Panc1 (cell line): ENCODE results near the gene USP48. TPM values are rescaled to one million over a fixed set of nuclear protein-coding genes. Genes with fewer than 3 reads are reported as not detected.

Source experiments
- ATAC-seq: fragments of 200-7000 bp; cut with Tn5 transposase; 2 replicates; pipeline ENCODE4 v1.9.1; 2020; ENCODE audit warnings: mild to moderate bottlenecking, moderate library complexity
- BruUV-seq: library from RNA; stranded (reverse); fragments of 400-500 nt; replicated peaks from 2 replicates; lab custom pipeline; 2021; lab: Mats Ljungman, UMichigan
- CTCF ChIA-PET: fragments of 300-600 bp; sonication (Branson Sonifier 250); formaldehyde crosslinking; loops from one replicate; lab custom pipeline; 2022; ENCODE audit warnings: antibody characterized with exemption; lab: Charles Lee
- POLR2A ChIA-PET: fragments of 300-600 bp; sonication (Branson Sonifier 250); formaldehyde crosslinking; loops from one replicate; lab custom pipeline; 2022; ENCODE audit warnings: antibody characterized with exemption; lab: Charles Lee
- DNase-seq: peaks from one replicate; pipeline ENCODE4 v3.0.0-alpha.2; 2010; ENCODE audit warnings: low read depth, low spot score
- H3K27ac ChIP-seq: 2 replicates; pipeline ENCODE4 v1.5.1; 2011; ENCODE audit warnings: mild to moderate bottlenecking, low read length, inconsistent platforms
- H3K27me3 ChIP-seq: fragments of 200-500 bp; sonication (Bioruptor generic); 2 replicates; pipeline ENCODE4 v1.6.0; 2014; ENCODE audit warnings: low read length, inconsistent platforms; ENCODE audit not compliant: control insufficient read depth, insufficient read depth
- H3K36me3 ChIP-seq: fragments of 200-500 bp; sonication (Bioruptor generic); 2 replicates; pipeline ENCODE4 v1.5.1; 2014; ENCODE audit warnings: inconsistent platforms, mild to moderate bottlenecking, low read length, moderate library complexity; ENCODE audit not compliant: control insufficient read depth, insufficient read depth
- H3K4me1 ChIP-seq: 2 replicates; pipeline ENCODE4 v1.5.1; 2011; ENCODE audit warnings: inconsistent platforms, mild to moderate bottlenecking, low read length, moderate library complexity; ENCODE audit not compliant: control insufficient read depth, insufficient read depth
- H3K4me3 ChIP-seq, 2 experiments: 2 replicates each; pipeline ENCODE4 v1.5.1; 2011 to 2012; ENCODE audit warnings: low read depth in 2 of 2, low read length in 2 of 2, mild to moderate bottlenecking in 2 of 2, inconsistent platforms in 1 of 2, moderate library complexity in 1 of 2
- H3K9me3 ChIP-seq: fragments of 200-500 bp; sonication (Bioruptor generic); 2 replicates; pipeline ENCODE4 v1.5.1; 2014; ENCODE audit warnings: low read depth, mild to moderate bottlenecking, inconsistent platforms, low read length, moderate library complexity; ENCODE audit not compliant: control insufficient read depth, insufficient read depth
- POLR2AphosphoS5 ChIP-seq: IDR thresholded peaks from 2 replicates; pipeline ENCODE4 v1.6.1; 2012; ENCODE audit warnings: mild to moderate bottlenecking, low read depth, low read length, moderate library complexity
- REST ChIP-seq, 2 experiments: IDR thresholded peaks; 2 replicates each; pipeline ENCODE4 v1.6.1; 2011 to 2012; ENCODE audit warnings: low read depth in 2 of 2, control low read depth in 1 of 2, low read length in 1 of 2, mild to moderate bottlenecking in 1 of 2, moderate library complexity in 1 of 2; ENCODE audit not compliant: insufficient read depth in 1 of 2
- SIN3A ChIP-seq: IDR thresholded peaks from 2 replicates; pipeline ENCODE4 v1.6.1; 2012; ENCODE audit warnings: low read depth, mild to moderate bottlenecking, low read length, moderate library complexity, borderline replicate concordance; ENCODE audit not compliant: insufficient read depth
- TCF7L2 ChIP-seq: IDR thresholded peaks from 2 replicates; pipeline ENCODE4 v1.6.1; 2011; ENCODE audit warnings: mild to moderate bottlenecking, low read depth, low read length, inconsistent platforms
- in situ Hi-C: cut with HindIII; loops from 2 replicates; pipeline ENCODE4 v1.10.0; 2016; ENCODE audit warnings: low sequenced_read_pairs, low pct_unique_long_range_greater_than_20kb
- intact Hi-C: fragments of 100-400 bp; cut with micrococcal nuclease; formaldehyde crosslinking; loops from one replicate; pipeline ENCODE4 v1.10.0; 2022; ENCODE audit not compliant: unreplicated experiment
- total RNA-seq: library from RNA; stranded (reverse); gene quantifications from one replicate; pipeline ENCODE4 v1.2.1, GENCODE V29; 2021; ENCODE audit not compliant: unreplicated experiment
- TF ChIP-seq, protein P1 (sequence below): fragments of 450-650 bp; IDR thresholded peaks from 2 replicates; pipeline ENCODE4 v1.5.1; 2017; ENCODE audit warnings: mild to moderate bottlenecking

USP48 gene
- total RNA-seq, 1 experiment from 2014 or later = 71.6 TPM

DNA sequence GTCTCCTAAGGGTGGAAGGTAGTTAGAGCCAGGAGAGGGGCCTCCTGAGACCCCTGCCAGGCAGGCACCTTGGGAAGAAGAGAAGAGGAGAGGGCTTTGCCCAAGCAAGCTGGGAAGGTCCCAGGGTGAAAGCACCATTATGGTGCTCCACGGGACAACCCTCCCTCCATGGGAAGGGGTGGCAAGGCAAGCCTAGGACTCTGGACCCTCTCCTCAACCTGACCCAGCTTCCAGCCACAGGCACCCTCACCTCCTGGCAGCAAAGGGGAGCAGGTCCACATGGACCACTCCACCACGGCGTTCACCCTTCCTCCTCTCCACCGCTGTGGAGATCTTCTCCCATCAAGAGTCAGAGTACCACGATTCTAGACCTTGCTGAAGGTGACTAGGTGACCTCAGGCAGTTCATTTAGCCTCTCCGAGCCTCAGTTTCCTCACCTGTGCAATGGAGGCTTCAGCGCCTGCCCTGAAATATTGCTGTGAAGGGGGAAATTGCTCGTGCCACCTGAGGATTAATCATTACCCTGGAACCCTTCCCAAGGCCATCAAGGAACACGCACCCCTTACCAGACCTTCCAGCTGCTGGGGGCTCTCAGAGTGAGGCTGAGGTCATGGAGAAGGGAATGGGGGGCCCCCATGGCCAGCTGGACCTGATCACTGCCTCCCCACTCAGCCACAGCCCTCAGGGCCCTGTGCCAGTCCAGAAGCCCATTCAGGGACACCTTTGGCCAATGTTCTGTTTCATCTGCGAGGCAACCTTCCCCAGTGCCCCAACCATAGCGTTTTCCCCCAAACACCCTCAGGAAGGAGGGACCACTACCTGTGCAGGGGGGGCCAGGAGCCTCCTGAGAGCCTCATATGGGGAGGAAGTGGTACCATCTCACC is 115.4 kb downstream of the USP48 start:
- no peak for TF ChIP-seq SIN3A
- no peak for TF ChIP-seq TCF7L2
- TF ChIP-seq REST (IDR thresholded peaks at IDR 0.05; ENCODE audit: insufficient read depth in 1 of 2, low read depth in 2 of 2, low read length in 1 of 2) = no peak
- TF ChIP-seq, protein P1, sequence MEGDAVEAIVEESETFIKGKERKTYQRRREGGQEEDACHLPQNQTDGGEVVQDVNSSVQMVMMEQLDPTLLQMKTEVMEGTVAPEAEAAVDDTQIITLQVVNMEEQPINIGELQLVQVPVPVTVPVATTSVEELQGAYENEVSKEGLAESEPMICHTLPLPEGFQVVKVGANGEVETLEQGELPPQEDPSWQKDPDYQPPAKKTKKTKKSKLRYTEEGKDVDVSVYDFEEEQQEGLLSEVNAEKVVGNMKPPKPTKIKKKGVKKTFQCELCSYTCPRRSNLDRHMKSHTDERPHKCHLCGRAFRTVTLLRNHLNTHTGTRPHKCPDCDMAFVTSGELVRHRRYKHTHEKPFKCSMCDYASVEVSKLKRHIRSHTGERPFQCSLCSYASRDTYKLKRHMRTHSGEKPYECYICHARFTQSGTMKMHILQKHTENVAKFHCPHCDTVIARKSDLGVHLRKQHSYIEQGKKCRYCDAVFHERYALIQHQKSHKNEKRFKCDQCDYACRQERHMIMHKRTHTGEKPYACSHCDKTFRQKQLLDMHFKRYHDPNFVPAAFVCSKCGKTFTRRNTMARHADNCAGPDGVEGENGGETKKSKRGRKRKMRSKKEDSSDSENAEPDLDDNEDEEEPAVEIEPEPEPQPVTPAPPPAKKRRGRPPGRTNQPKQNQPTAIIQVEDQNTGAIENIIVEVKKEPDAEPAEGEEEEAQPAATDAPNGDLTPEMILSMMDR = no peak
- TF ChIP-seq POLR2AphosphoS5 = no peak
- in situ Hi-C loops (no loop called here), intact Hi-C loops (no loop called here)
- no peak overlapping the region for H3K4me3 ChIP-seq
- DNase-seq = no peak
- no TSS peak for BruUV-seq
- peaks cover 6% of the 10 kb centered on the region; the same call in 1 of the 2 replicates for H3K4me1 ChIP-seq
- no peaks in the 10 kb centered on the region for H3K27me3 ChIP-seq
- ChIA-PET CTCF (no interaction called here), POLR2A (no interaction called here)
- no peak overlapping the region for H3K27ac ChIP-seq
- H3K36me3 ChIP-seq = no peaks in the 10 kb centered on the region
- ATAC-seq = no peak
- H3K9me3 ChIP-seq = no peaks in the 10 kb centered on the region

- CTCF ChIA-PET = no interaction called here
- POLR2A ChIA-PET = no interaction called here
- in situ Hi-C loops (no loop called here), intact Hi-C loops (no loop called here)
- Histone ChIP-seq H3K4me3 (no peak overlapping the region), H3K27ac (no peak overlapping the region), H3K9me3 (no peaks in the 10 kb centered on the region), H3K36me3 (no peaks in the 10 kb centered on the region), H3K27me3 (no peaks in the 10 kb centered on the region), H3K4me1 (peaks cover 6% of the 10 kb centered on the region; the same call in 1 of the 2 replicates)
- DNase-seq (no peak), ATAC-seq (no peak)
- TF ChIP-seq, protein P1 = no peak
- TF ChIP-seq TCF7L2 (no peak), SIN3A (no peak), REST (IDR thresholded peaks at IDR 0.05; ENCODE audit: insufficient read depth in 1 of 2, low read depth in 2 of 2, low read length in 1 of 2) (no peak), POLR2AphosphoS5 (no peak)
- no TSS peak for BruUV-seq
Measured at GRCh38 chr1:21666576-21667320, 116.2 kb downstream of the USP48 start.
